K562 (cell line): ENCODE results near the gene RBM19. TPM values are rescaled to one million over a fixed set of nuclear protein-coding genes. Genes with fewer than 3 reads are reported as not detected.

Experiments used
- ATAC-seq: fragments of 200-7000 bp; cut with Tn5 transposase; 3 replicates; pipeline ENCODE4 v1.9.1; 2020; ENCODE audit warnings: moderate library complexity
- BruUV-seq: library from RNA; stranded (reverse); fragments of 400-500 nt; replicated peaks from 2 replicates; lab custom pipeline; 2021; lab: Mats Ljungman, UMichigan
- CTCF ChIA-PET: fragments of 300-600 bp; formaldehyde crosslinking; extraction: SDS; loops from one replicate; lab custom pipeline; 2021; ENCODE audit warnings: low intra/inter-chr PET ratio; lab: Yijun Ruan, JAX
- POLR2A ChIA-PET: fragments of 300-600, 350-650 bp; sonication (Branson Sonifier 250); formaldehyde crosslinking; extraction: SDS; loops from one replicate; lab custom pipeline; 2021; ENCODE audit warnings: antibody characterized with exemption, inconsistent platforms; lab: Yijun Ruan, JAX
- DNase-seq, 4 experiments: peaks; one replicate each; pipeline versions ENCODE4 v3.0.0 to v3.0.0-alpha.2; 2011 to 2018; ENCODE audit warnings: low spot score in 3 of 4, mixed read lengths in 3 of 4; ENCODE audit errors: extremely low read depth in 1 of 4
- FAIRE-seq: peaks from 2 replicates; lab custom pipeline; 2011; peaks lifted over from hg19 to GRCh38; lab: Jason Lieb, UNC
- H2AFZ ChIP-seq: 2 replicates; pipeline ENCODE4 v1.6.0; 2011; ENCODE audit warnings: low read depth, low read length, control low read depth, inconsistent platforms
- H3K27ac ChIP-seq: fragments of 200-600 bp; 3 replicates; pipeline ENCODE4 v1.8.0; 2011; ENCODE audit warnings: low read depth, mild to moderate bottlenecking, control low read depth, inconsistent platforms, low read length, moderate library complexity, mixed read lengths; ENCODE audit errors: extremely low read depth
- H3K27me3 ChIP-seq, 2 experiments: fragments of 300-600 bp in 1 of 2; 2 replicates in 1 of 2; 3 replicates in 1 of 2; pipeline versions ENCODE4 v1.6.0 to v1.8.0; 2011; ENCODE audit warnings: inconsistent platforms in 2 of 2, low read length in 2 of 2, mild to moderate bottlenecking in 1 of 2, mixed read lengths in 1 of 2, moderate library complexity in 1 of 2; ENCODE audit not compliant: control insufficient read depth in 2 of 2, insufficient read depth in 2 of 2
- H3K36me3 ChIP-seq: fragments of 300-600 bp; 3 replicates; pipeline ENCODE4 v1.8.0; 2011; ENCODE audit warnings: mild to moderate bottlenecking, low read length, inconsistent platforms; ENCODE audit not compliant: control insufficient read depth, insufficient read depth
- H3K4me1 ChIP-seq, 2 experiments: fragments of 200-600 bp in 1 of 2; replicated peaks in 1 of 2; 2 replicates in 1 of 2; 3 replicates in 1 of 2; pipeline versions ENCODE4 v1.5.1 to v1.8.0; 2011; ENCODE audit warnings: inconsistent platforms in 2 of 2, low read length in 2 of 2, mild to moderate bottlenecking in 1 of 2, mixed read lengths in 1 of 2, moderate library complexity in 1 of 2; ENCODE audit not compliant: control insufficient read depth in 2 of 2, insufficient read depth in 2 of 2
- H3K4me2 ChIP-seq: 2 replicates; pipeline ENCODE4 v1.6.1; 2011; ENCODE audit warnings: low read length, control low read depth, inconsistent platforms, mixed read lengths; ENCODE audit not compliant: insufficient read depth
- H3K4me3 ChIP-seq: fragments of 200-600 bp; sonication (generic), shearing (Covaris generic); 2 replicates; pipeline ENCODE4 v1.5.1; 2016; ENCODE audit warnings: control low read depth, inconsistent platforms
- H3K79me2 ChIP-seq: fragments of 200-600 bp; 3 replicates; pipeline ENCODE4 v1.8.0; 2011; ENCODE audit warnings: low read length, inconsistent platforms; ENCODE audit not compliant: control insufficient read depth, insufficient read depth
- H3K9ac ChIP-seq, 2 experiments: 2 replicates each; pipeline versions ENCODE4 v1.6.0 to v1.6.1; 2011; ENCODE audit warnings: low read depth in 2 of 2, low read length in 2 of 2, control low read depth in 1 of 2, inconsistent platforms in 1 of 2, mild to moderate bottlenecking in 1 of 2, mixed read lengths in 1 of 2; ENCODE audit not compliant: insufficient read depth in 1 of 2
- H3K9me1 ChIP-seq: one replicate; pipeline ENCODE4 v1.6.0; 2011; ENCODE audit warnings: inconsistent platforms, mild to moderate bottlenecking, low read length, moderate library complexity; ENCODE audit not compliant: control insufficient read depth, insufficient read depth
- H3K9me3 ChIP-seq: replicated peaks from 2 replicates; pipeline ENCODE4 v1.5.1; 2011; ENCODE audit warnings: low read depth, low read length, inconsistent platforms; ENCODE audit not compliant: control insufficient read depth, insufficient read depth
- H4K20me1 ChIP-seq: replicated peaks from 2 replicates; pipeline ENCODE4 v1.6.1; 2011; ENCODE audit warnings: low read length, inconsistent platforms, mixed read lengths; ENCODE audit not compliant: control insufficient read depth, insufficient read depth
- CREB1 ChIP-seq, 2 experiments: sonication (generic) in 1 of 2; formaldehyde crosslinking in 1 of 2; IDR thresholded peaks; 2 replicates each; pipeline versions ENCODE4 v1.6.1 to v1.8.0; 2012 to 2022; ENCODE audit warnings: inconsistent platforms in 1 of 2, mild to moderate bottlenecking in 1 of 2, missing genetic modification reagents in 1 of 2, moderate library complexity in 1 of 2
- CTCF ChIP-seq, 3 experiments: IDR thresholded peaks in 2 of 3; conservative IDR thresholded peaks in 1 of 3; 2 replicates each; pipeline ENCODE4 v1.5.1; 2011 to 2012; ENCODE audit warnings: low read length in 3 of 3, mild to moderate bottlenecking in 3 of 3, control low read depth in 2 of 3, improper control_type of control experiment in 1 of 3, inconsistent platforms in 1 of 3, low read depth in 1 of 3, mixed read lengths in 1 of 3, moderate library complexity in 1 of 3; ENCODE audit not compliant: insufficient read depth in 2 of 3
- HDAC2 ChIP-seq: fragments of 450-650 bp; IDR thresholded peaks from 2 replicates; pipeline ENCODE4 v1.6.1; 2016; ENCODE audit warnings: mild to moderate bottlenecking
- ILF3 ChIP-seq: fragments of 450-650 bp; IDR thresholded peaks from 2 replicates; pipeline ENCODE4 v1.6.1; 2018; ENCODE audit warnings: antibody characterized with exemption, mild to moderate bottlenecking, moderate library complexity, borderline replicate concordance
- MLX ChIP-seq, 2 experiments: fragments of 450-650 bp in 1 of 2; sonication (generic) in 1 of 2; formaldehyde crosslinking; conservative IDR thresholded peaks; 2 replicates each; pipeline versions ENCODE4 v1.4.0 to v1.8.1; 2020 to 2022; ENCODE audit warnings: mild to moderate bottlenecking in 1 of 2, missing genetic modification reagents in 1 of 2
- NFRKB ChIP-seq: fragments of 450-650 bp; IDR thresholded peaks from 2 replicates; pipeline ENCODE4 v1.6.1; 2016; ENCODE audit warnings: low read depth
- PHF20 ChIP-seq: fragments of 450-650 bp; IDR thresholded peaks from 2 replicates; pipeline ENCODE4 v1.6.1; 2018; ENCODE audit not compliant: partially characterized antibody
- RAD21 ChIP-seq, 2 experiments: fragments of 250-450 bp in 1 of 2; fragments of 450-650 bp in 1 of 2; sonication (Bioruptor Pico) in 1 of 2; formaldehyde crosslinking in 1 of 2; IDR thresholded peaks in 1 of 2; conservative IDR thresholded peaks in 1 of 2; 2 replicates each; pipeline versions ENCODE4 v1.4.0 to v1.8.0; 2020 to 2022; ENCODE audit warnings: mild to moderate bottlenecking in 2 of 2, moderate library complexity in 1 of 2
- RB1 ChIP-seq: fragments of 450-650 bp; IDR thresholded peaks from 2 replicates; pipeline ENCODE4 v1.6.1; 2017; ENCODE audit warnings: low read depth, mild to moderate bottlenecking
- SFPQ ChIP-seq: fragments of 200-400 bp; formaldehyde crosslinking; IDR thresholded peaks from 2 replicates; pipeline ENCODE4 v1.6.1; 2017; ENCODE audit warnings: mild to moderate bottlenecking, low read depth, low read length, moderate library complexity
- SMC3 ChIP-seq: conservative IDR thresholded peaks from 2 replicates; pipeline ENCODE4 v1.6.1; 2011; ENCODE audit warnings: low read depth, low read length, improper control_type of control experiment; ENCODE audit not compliant: insufficient read depth
- SP2 ChIP-seq: IDR thresholded peaks from 2 replicates; pipeline ENCODE4 v1.6.1; 2011; ENCODE audit warnings: mild to moderate bottlenecking, low read depth, low read length, moderate library complexity; ENCODE audit not compliant: poor library complexity, severe bottlenecking; ENCODE audit errors: extremely low read depth
- TEAD2 ChIP-seq: fragments of 450-650 bp; IDR thresholded peaks from 2 replicates; pipeline ENCODE4 v1.6.1; 2016; ENCODE audit warnings: missing genetic modification characterization, control low read depth, missing compliant biosample characterization
- ZNF263 ChIP-seq: sonication (generic); formaldehyde crosslinking; IDR thresholded peaks from 2 replicates; pipeline ENCODE4 v1.8.0; 2022; ENCODE audit warnings: mild to moderate bottlenecking, missing genetic modification reagents, borderline replicate concordance
- ZNF586 ChIP-seq: fragments of 450-650 bp; formaldehyde crosslinking; conservative IDR thresholded peaks from 2 replicates; pipeline ENCODE4 v1.4.0; 2020; ENCODE audit warnings: mild to moderate bottlenecking, moderate library complexity
- ZNF695 ChIP-seq: fragments of 450-650 bp; formaldehyde crosslinking; IDR thresholded peaks from 2 replicates; pipeline ENCODE4 v1.4.0; 2020; ENCODE audit warnings: mild to moderate bottlenecking, moderate library complexity
- WGBS: fragments of 100-300 bp; shearing (Covaris generic); methylation state at CpG from one replicate; pipeline ENCODE4 v1.1.6; 2016; ENCODE audit warnings: low coverage, mixed read lengths; ENCODE audit not compliant: insufficient coverage; ENCODE audit errors: missing lambda C conversion rate; 5-methylcytosine and 5-hydroxymethylcytosine counted together
- in situ Hi-C: fragments of 300-500 bp; cut with MboI; formaldehyde crosslinking; loops from 4 replicates; pipeline ENCODE4 v1.15.0; 2018; ENCODE audit warnings: inconsistent platforms, mixed read lengths
- intact Hi-C: fragments of 100-400 bp; cut with micrococcal nuclease; formaldehyde crosslinking; loops from 2 replicates; pipeline ENCODE4 v1.14.2; 2022
- polyA plus RNA-seq, 8 experiments: library from polyadenylated mRNA; depleted of rRNA in 4 of 8; stranded (reverse) in 5 of 8; unstranded in 3 of 8; fragments of >200 nt; fragmentation: Nextera tagmentation in 2 of 8; fragmentation: Illumina TruSeq in 1 of 8; extraction: Ambion mirVana in 2 of 8; extraction: Trizol in 1 of 8; gene quantifications; 2 replicates each; pipeline versions ENCODE4 v1.2.1 to v1.2.3, GENCODE V29; 2011 to 2014; ENCODE audit warnings: inconsistent platforms in 1 of 8, missing spikeins in 1 of 8
- total RNA-seq, 7 experiments: library from RNA; depleted of rRNA in 6 of 7; stranded (reverse); fragments of >200 nt in 6 of 7; fragmentation: Illumina TruSeq in 2 of 7; extraction: Trizol in 2 of 7; gene quantifications; 2 replicates each; pipeline versions ENCODE4 v1.2.1 to v1.2.3, GENCODE V29; 2011 to 2021; ENCODE audit warnings: low replicate concordance in 1 of 7

The RBM19 gene
- total and polyA plus RNA-seq, 9 of the 15 experiments (the other 6 are each of a cell fraction or from before 2014, with no cell fraction given), result 16.0 to 58.4 (median 37.9) TPM

- no peaks in the 10 kb centered on the region for H3K4me1 ChIP-seq
- DNase-seq, result peak in 2 of 4 experiments; percentile 37 to 41
- no peaks in the 10 kb centered on the region for H3K79me2 ChIP-seq
- 84% methylated on average over 15 of the region's 15 CpGs for WGBS
- no peaks in the 10 kb centered on the region for H3K27me3 ChIP-seq
- H3K9ac ChIP-seq, result no peak overlapping the region
- H4K20me1 ChIP-seq, result no peaks in the 10 kb centered on the region; the same call in 1 of the 2 replicates
- peaks cover 92% of the 10 kb centered on the region; the same call in 2 of the 3 replicates for H3K36me3 ChIP-seq
- in situ Hi-C loops, result no loop called here
- CTCF ChIA-PET, result no interaction called here
- intact Hi-C loops, result no loop called here
- H3K4me3 ChIP-seq, result no peak overlapping the region
- H3K27ac ChIP-seq, result no peak overlapping the region
- H3K9me3 ChIP-seq, result no peaks in the 10 kb centered on the region
- no peak overlapping the region for H2AFZ ChIP-seq
- POLR2A ChIA-PET, result interaction anchor here (0.6 kb wide), 1 partner anchor 821 kb away, joined by 4 read pairs; no protein-coding TSS in a partner anchor
- peaks cover 4% of the 10 kb centered on the region for H3K9me1 ChIP-seq
- FAIRE-seq, result no peak
- no TSS peak for BruUV-seq
- ATAC-seq, result peak; percentile 81
- no peak overlapping the region for H3K4me2 ChIP-seq
- no peak for TF ChIP-seq ZNF695 (CRISPR knock-in tag)
- TF ChIP-seq MLX (CRISPR knock-in tag; conservative IDR thresholded peaks at IDR 0.05), result no peak
- TF ChIP-seq SP2, result peak; percentile 0
- TF ChIP-seq NFRKB, result no peak
- TF ChIP-seq RAD21 (CRISPR knock-in tag; conservative IDR thresholded peaks at IDR 0.05 in 1 of 2, IDR thresholded peaks at IDR 0.05 in 1 of 2), result peak in 1 of 2 experiments; percentile 22; a peak in 1 of 4 replicates
- TF ChIP-seq CTCF (IDR thresholded peaks at IDR 0.05 in 2 of 3, conservative IDR thresholded peaks at IDR 0.05 in 1 of 3; ENCODE audit: insufficient read depth in 2 of 3, low read depth in 1 of 3, low read length in 3 of 3), result peak; percentile 61 to 69 (median 65)
- TF ChIP-seq HDAC2, result no peak
- no peak for TF ChIP-seq ILF3
- no peak for TF ChIP-seq ZNF586 (CRISPR knock-in tag)
- TF ChIP-seq ZNF263 (CRISPR knock-in tag), result no peak
- TF ChIP-seq TEAD2 (tag), result no peak
- no peak for TF ChIP-seq CREB1 (IDR thresholded peaks at IDR 0.05)
- TF ChIP-seq CREB1 (CRISPR knock-in tag; IDR thresholded peaks at IDR 0.05), result no peak
- TF ChIP-seq PHF20, result no peak
- no peak for TF ChIP-seq SFPQ
- TF ChIP-seq SMC3, result no peak
- no peak for TF ChIP-seq RB1
These were observed 10.8 kb downstream of the RBM19 start for GRCh38 chr12:113955109-113955970.
